ENCODE data around the gene AACS.

DNA sequence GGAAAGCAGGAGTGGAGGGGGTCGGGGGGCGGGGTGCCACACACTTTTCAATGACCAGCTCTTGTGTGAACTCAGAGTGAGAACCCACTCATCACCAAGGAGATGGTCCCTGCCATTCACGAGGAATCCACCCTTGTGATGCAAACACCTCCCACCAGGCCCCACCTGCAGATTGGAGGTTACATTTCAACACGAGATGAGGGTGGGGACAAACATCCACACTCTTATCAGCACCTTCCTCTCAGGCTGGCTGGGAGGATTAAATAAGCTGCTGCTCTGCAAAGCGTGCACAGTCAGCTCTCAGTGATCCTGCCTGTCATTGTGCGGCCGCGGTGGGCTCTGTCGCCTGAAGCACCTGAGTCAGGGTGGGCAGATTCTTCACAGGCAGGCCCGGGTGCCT, 39.7 kb downstream of the AACS start:
- TF ChIP-seq, protein P1, sequence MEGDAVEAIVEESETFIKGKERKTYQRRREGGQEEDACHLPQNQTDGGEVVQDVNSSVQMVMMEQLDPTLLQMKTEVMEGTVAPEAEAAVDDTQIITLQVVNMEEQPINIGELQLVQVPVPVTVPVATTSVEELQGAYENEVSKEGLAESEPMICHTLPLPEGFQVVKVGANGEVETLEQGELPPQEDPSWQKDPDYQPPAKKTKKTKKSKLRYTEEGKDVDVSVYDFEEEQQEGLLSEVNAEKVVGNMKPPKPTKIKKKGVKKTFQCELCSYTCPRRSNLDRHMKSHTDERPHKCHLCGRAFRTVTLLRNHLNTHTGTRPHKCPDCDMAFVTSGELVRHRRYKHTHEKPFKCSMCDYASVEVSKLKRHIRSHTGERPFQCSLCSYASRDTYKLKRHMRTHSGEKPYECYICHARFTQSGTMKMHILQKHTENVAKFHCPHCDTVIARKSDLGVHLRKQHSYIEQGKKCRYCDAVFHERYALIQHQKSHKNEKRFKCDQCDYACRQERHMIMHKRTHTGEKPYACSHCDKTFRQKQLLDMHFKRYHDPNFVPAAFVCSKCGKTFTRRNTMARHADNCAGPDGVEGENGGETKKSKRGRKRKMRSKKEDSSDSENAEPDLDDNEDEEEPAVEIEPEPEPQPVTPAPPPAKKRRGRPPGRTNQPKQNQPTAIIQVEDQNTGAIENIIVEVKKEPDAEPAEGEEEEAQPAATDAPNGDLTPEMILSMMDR (IDR thresholded peaks at IDR 0.05): no peak
- TF ChIP-seq EP300 (IDR thresholded peaks at IDR 0.05): no peak
